Suprapubic skin (tissue), 4 donors: ENCODE results near the gene RERE. TPM values are rescaled to one million over a fixed set of nuclear protein-coding genes. Genes with fewer than 3 reads are reported as not detected.
A peak's percentile ranks its signal among the peaks of the same experiment; 100 is the strongest.

ENCODE experiments used
- DNase-seq, 2 donors: peaks; one replicate each; pipeline ENCODE4 v3.0.0-alpha.2; 2019; ENCODE audit warnings: low spot score in 2 of 2
- H3K27ac ChIP-seq: fragments of 200-600 bp; sonication (generic); one replicate; pipeline ENCODE4 v1.5.1; 2019
- H3K27me3 ChIP-seq: fragments of 200-600 bp; sonication (generic); one replicate; pipeline ENCODE4 v1.5.1; 2019
- H3K36me3 ChIP-seq: fragments of 200-600 bp; sonication (generic); one replicate; pipeline ENCODE4 v1.5.1; 2019
- H3K4me1 ChIP-seq: fragments of 200-600 bp; sonication (generic); one replicate; pipeline ENCODE4 v1.5.1; 2019
- H3K4me3 ChIP-seq: fragments of 200-600 bp; sonication (generic); one replicate; pipeline ENCODE4 v1.5.1; 2019; ENCODE audit warnings: mild to moderate bottlenecking
- H3K9me3 ChIP-seq: fragments of 200-600 bp; sonication (generic); one replicate; pipeline ENCODE4 v1.5.1; 2019
- CTCF ChIP-seq, 2 donors: fragments of 200-600 bp in 1 of 2; fragments of 450-650 bp in 1 of 2; sonication (generic) in 1 of 2; IDR thresholded peaks; one replicate each; pipeline ENCODE4 v1.5.1; 2016 to 2019; ENCODE audit warnings: antibody characterized with exemption in 2 of 2, mild to moderate bottlenecking in 1 of 2, moderate library complexity in 1 of 2
- EP300 ChIP-seq: sonication (generic); formaldehyde crosslinking; IDR thresholded peaks from one replicate; pipeline ENCODE4 v1.6.1; 2017; ENCODE audit warnings: antibody characterized with exemption
- POLR2A ChIP-seq, 2 donors: fragments of 450-650 bp; IDR thresholded peaks; one replicate each; pipeline ENCODE4 v1.6.1; 2017; ENCODE audit warnings: antibody characterized with exemption in 2 of 2, mild to moderate bottlenecking in 2 of 2, moderate library complexity in 2 of 2
- POLR2AphosphoS5 ChIP-seq, 3 donors: sonication (generic); formaldehyde crosslinking; IDR thresholded peaks; one replicate each; pipeline ENCODE4 v1.6.1; 2017; ENCODE audit warnings: antibody characterized with exemption in 3 of 3
- whole genome bisulfite sequencing: methylation state at CpG from one replicate; pipeline ENCODE4 v1.1.5; 2018; 5-methylcytosine and 5-hydroxymethylcytosine counted together
- total RNA-seq, 4 donors: library from RNA; depleted of rRNA; stranded (reverse); fragments of >200 nt; gene quantifications; one replicate each; pipeline ENCODE4 v1.1.0, GENCODE V29; 2016

The RERE gene
- total RNA-seq, 4 donors from 2014 or later = 43.4 to 113 (median 83.3) TPM

GRCh38 chr1:8438489-8438888 lies 379.0 kb downstream of the RERE start:
- Histone ChIP-seq H3K9me3 (no peaks in the 10 kb centered on the region), H3K27me3 (no peaks in the 10 kb centered on the region), H3K36me3 (no peaks in the 10 kb centered on the region), H3K27ac (peak overlapping the region; percentile 22), H3K4me1 (peaks cover 16% of the 10 kb centered on the region), H3K4me3 (no peak overlapping the region)
- no peak for DNase-seq
- 74% methylated on average over 4 of the region's 4 CpGs for WGBS
- TF ChIP-seq EP300 (no peak), POLR2A (IDR thresholded peaks at IDR 0.05) (no peak), CTCF (IDR thresholded peaks at IDR 0.05) (no peak), POLR2AphosphoS5 (IDR thresholded peaks at IDR 0.05) (no peak)

- no peak for DNase-seq
- Histone ChIP-seq H3K4me1 (peaks cover 16% of the 10 kb centered on the region), H3K4me3 (no peak overlapping the region), H3K36me3 (no peaks in the 10 kb centered on the region), H3K27ac (no peak overlapping the region), H3K27me3 (no peaks in the 10 kb centered on the region), H3K9me3 (no peaks in the 10 kb centered on the region)
- no peak for TF ChIP-seq CTCF (IDR thresholded peaks at IDR 0.05)
- no peak for TF ChIP-seq POLR2AphosphoS5 (IDR thresholded peaks at IDR 0.05)
- no peak for TF ChIP-seq EP300
- TF ChIP-seq POLR2A (IDR thresholded peaks at IDR 0.05) = no peak
- WGBS = 97% methylated on average over 4 of the region's 4 CpGs
These were observed 380.1 kb downstream of the RERE start for GRCh38 chr1:8437347-8437746.

GRCh38 chr1:8435569-8436071 lies 381.8 kb downstream of the RERE start:
- no peaks in the 10 kb centered on the region for H3K9me3 ChIP-seq
- H3K36me3 ChIP-seq = no peaks in the 10 kb centered on the region
- H3K4me1 ChIP-seq = peaks cover 24% of the 10 kb centered on the region
- no peak for DNase-seq
- TF ChIP-seq EP300 (no peak), POLR2A (IDR thresholded peaks at IDR 0.05) (no peak), POLR2AphosphoS5 (IDR thresholded peaks at IDR 0.05) (no peak), CTCF (IDR thresholded peaks at IDR 0.05) (no peak)
- no peaks in the 10 kb centered on the region for H3K27me3 ChIP-seq
- 75% methylated on average over 3 of the region's 3 CpGs for WGBS
- no peak overlapping the region for H3K4me3 ChIP-seq
- no peak overlapping the region for H3K27ac ChIP-seq

- no peak for TF ChIP-seq POLR2A (IDR thresholded peaks at IDR 0.05)
- H3K9me3 ChIP-seq = no peaks in the 10 kb centered on the region
- no peaks in the 10 kb centered on the region for H3K27me3 ChIP-seq
- 71% methylated on average over 4 of the region's 4 CpGs for WGBS
- no peak overlapping the region for H3K27ac ChIP-seq
- no peak for DNase-seq
- H3K36me3 ChIP-seq = no peaks in the 10 kb centered on the region
- no peak overlapping the region for H3K4me3 ChIP-seq
- peaks cover 17% of the 10 kb centered on the region for H3K4me1 ChIP-seq
These were observed 383.3 kb downstream of the RERE start for GRCh38 chr1:8434101-8434500.

GRCh38 chr1:8431784-8432183 lies 385.7 kb downstream of the RERE start:
- Histone ChIP-seq H3K27ac (no peak overlapping the region), H3K4me3 (no peak overlapping the region)

More at GRCh38 chr1:8431784-8432183, 385.7 kb downstream of the RERE start:
- no peaks in the 10 kb centered on the region for H3K36me3 ChIP-seq
- H3K27me3 ChIP-seq = no peaks in the 10 kb centered on the region
- WGBS = 87% methylated on average over 7 of the region's 7 CpGs
- no peaks in the 10 kb centered on the region for H3K9me3 ChIP-seq
- peaks cover 8% of the 10 kb centered on the region for H3K4me1 ChIP-seq
- TF ChIP-seq POLR2A (IDR thresholded peaks at IDR 0.05) (no peak), EP300 (no peak), CTCF (IDR thresholded peaks at IDR 0.05) (no peak), POLR2AphosphoS5 (IDR thresholded peaks at IDR 0.05) (no peak)
- no peak for DNase-seq
